Calu3 (cell line): ENCODE data around the gene GLIPR2. TPM values are rescaled to one million over a fixed set of nuclear protein-coding genes. Genes with fewer than 3 reads are reported as not detected.
"Not testable (repeated sequence)": the region's sequence is repeated elsewhere in the genome, so short reads cannot be mapped to it uniquely, and the experiment has no call there.

Source experiments
- Bru-seq: library from RNA; stranded (reverse); fragments of 400-500 nt; gene quantifications from one replicate; lab custom pipeline; 2021; lab: Mats Ljungman, UMichigan
- BruChase-seq, 2 experiments: library from RNA; stranded (reverse); fragments of 400-500 nt; gene quantifications; one replicate each; lab custom pipeline; 2021; lab: Mats Ljungman, UMichigan
- BruUV-seq: library from RNA; stranded (reverse); fragments of 400-500 nt; replicated peaks from 2 replicates; lab custom pipeline; 2021; lab: Mats Ljungman, UMichigan
- CTCF ChIA-PET: fragments of 300-600 bp; sonication (Branson Sonifier 250); formaldehyde crosslinking; loops from one replicate; lab custom pipeline; 2022; ENCODE audit warnings: antibody characterized with exemption; lab: Charles Lee
- DNase-seq: peaks from one replicate; pipeline ENCODE4 v3.0.0; 2022
- H3K27ac Mint-ChIP-seq: one replicate; pipeline ENCODE4 v1.8.0; 2022; ENCODE audit warnings: mixed read lengths; ENCODE audit not compliant: unreplicated experiment
- H3K27me3 Mint-ChIP-seq: one replicate; pipeline ENCODE4 v1.8.0; 2022; ENCODE audit warnings: mixed read lengths; ENCODE audit not compliant: unreplicated experiment
- H3K36me3 Mint-ChIP-seq: one replicate; pipeline ENCODE4 v1.8.0; 2022; ENCODE audit warnings: mild to moderate bottlenecking, moderate library complexity, mixed read lengths; ENCODE audit not compliant: insufficient read depth, unreplicated experiment
- H3K4me1 Mint-ChIP-seq: one replicate; pipeline ENCODE4 v1.8.0; 2022; ENCODE audit warnings: mild to moderate bottlenecking, low read depth, mixed read lengths; ENCODE audit not compliant: unreplicated experiment
- H3K4me3 Mint-ChIP-seq: one replicate; pipeline ENCODE4 v1.8.0; 2022; ENCODE audit warnings: mild to moderate bottlenecking, low read depth, moderate library complexity, mixed read lengths; ENCODE audit not compliant: unreplicated experiment
- H3K9me3 Mint-ChIP-seq: one replicate; pipeline ENCODE4 v1.8.0; 2022; ENCODE audit warnings: low read depth, mixed read lengths; ENCODE audit not compliant: unreplicated experiment
- intact Hi-C: fragments of 100-400 bp; cut with micrococcal nuclease; formaldehyde crosslinking; loops from one replicate; pipeline ENCODE4 v1.10.0; 2022; ENCODE audit not compliant: unreplicated experiment
- long read RNA-seq: library from polyadenylated mRNA; stranded (forward); transcript quantifications from one replicate; pipeline ENCODE4 v2.0.0, GENCODE V29; 2022
- total RNA-seq: library from RNA; stranded (reverse); gene quantifications from 2 replicates; pipeline ENCODE4 v1.2.3, GENCODE V29; 2022
- TF ChIP-seq, protein P1 (sequence below): fragments of 200-600 bp; IDR thresholded peaks from one replicate; pipeline ENCODE4 v1.8.0; 2022; ENCODE audit warnings: antibody characterized with exemption; ENCODE audit not compliant: unreplicated experiment

Gene GLIPR2
- total RNA-seq: 0.19 and 0.24 TPM in 2 replicates
- Bru-seq, nascent RNA: percentile 14 among the genes with signal in this experiment
- BruChase-seq, experiment 1, labeled RNA remaining after a 6-hour chase: percentile 10 among the genes with signal in this experiment
- BruChase-seq, experiment 2, labeled RNA remaining after a 2-hour chase: percentile 11 among the genes with signal in this experiment
- long read RNA-seq, partial matches to known transcripts: 0 of 2 reads
- long read RNA-seq, other reads (novel, unspliced or antisense): 0 of 2 reads

DNA sequence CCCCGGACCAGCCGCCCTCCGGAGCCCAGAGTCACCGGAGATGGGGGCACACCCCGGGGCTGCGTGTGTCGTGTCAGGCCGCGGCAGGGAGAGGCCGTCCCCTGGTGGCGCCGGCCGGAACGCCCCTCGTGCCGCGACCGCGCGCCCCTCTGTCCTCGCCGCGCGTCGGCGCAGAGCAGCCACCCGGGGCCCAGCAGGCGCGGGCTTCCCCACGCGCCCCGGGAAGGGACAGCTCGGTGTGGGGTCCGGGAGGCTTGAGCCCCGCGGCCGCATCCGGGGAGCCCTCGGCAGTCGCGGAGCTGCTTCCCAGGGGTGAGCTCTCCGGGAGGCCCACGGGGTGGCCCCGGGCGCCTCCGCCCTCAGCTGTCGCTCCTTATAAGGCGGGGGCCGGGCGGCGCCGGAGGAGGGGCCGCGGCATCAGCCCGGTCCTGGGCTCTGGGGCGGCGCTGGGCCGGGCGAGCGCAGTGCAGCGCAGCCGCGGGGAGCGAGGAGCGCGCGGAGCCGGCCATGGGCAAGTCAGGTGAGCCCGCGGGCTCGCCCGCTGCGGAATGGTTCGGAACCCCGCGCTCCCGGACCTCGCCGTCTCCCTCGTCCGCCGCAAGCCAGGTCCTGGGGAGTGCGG lies at the start of gene GLIPR2:
TSS of gene GLIPR2 (plus strand) at position 462 of the 622 bp plus-strand sequence. CDS start at position 508, 46 bp downstream.
- peaks cover 6% of the 10 kb centered on the region for H3K36me3 Mint-ChIP-seq
- peaks cover 8% of the 10 kb centered on the region for H3K4me1 Mint-ChIP-seq
- intact Hi-C loops: no loop called here
- BruUV-seq: no TSS peak
- H3K9me3 Mint-ChIP-seq: no peaks in the 10 kb centered on the region
- peaks cover 24% of the 10 kb centered on the region for H3K27me3 Mint-ChIP-seq
- H3K27ac Mint-ChIP-seq: no peak within 1 kb of the TSS
- CTCF ChIA-PET: no interaction called here
- H3K4me3 Mint-ChIP-seq: peak within 1 kb of the TSS; percentile 75
- TF ChIP-seq, protein P1, sequence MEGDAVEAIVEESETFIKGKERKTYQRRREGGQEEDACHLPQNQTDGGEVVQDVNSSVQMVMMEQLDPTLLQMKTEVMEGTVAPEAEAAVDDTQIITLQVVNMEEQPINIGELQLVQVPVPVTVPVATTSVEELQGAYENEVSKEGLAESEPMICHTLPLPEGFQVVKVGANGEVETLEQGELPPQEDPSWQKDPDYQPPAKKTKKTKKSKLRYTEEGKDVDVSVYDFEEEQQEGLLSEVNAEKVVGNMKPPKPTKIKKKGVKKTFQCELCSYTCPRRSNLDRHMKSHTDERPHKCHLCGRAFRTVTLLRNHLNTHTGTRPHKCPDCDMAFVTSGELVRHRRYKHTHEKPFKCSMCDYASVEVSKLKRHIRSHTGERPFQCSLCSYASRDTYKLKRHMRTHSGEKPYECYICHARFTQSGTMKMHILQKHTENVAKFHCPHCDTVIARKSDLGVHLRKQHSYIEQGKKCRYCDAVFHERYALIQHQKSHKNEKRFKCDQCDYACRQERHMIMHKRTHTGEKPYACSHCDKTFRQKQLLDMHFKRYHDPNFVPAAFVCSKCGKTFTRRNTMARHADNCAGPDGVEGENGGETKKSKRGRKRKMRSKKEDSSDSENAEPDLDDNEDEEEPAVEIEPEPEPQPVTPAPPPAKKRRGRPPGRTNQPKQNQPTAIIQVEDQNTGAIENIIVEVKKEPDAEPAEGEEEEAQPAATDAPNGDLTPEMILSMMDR: no peak
- DNase-seq: peak; percentile 23

DNA sequence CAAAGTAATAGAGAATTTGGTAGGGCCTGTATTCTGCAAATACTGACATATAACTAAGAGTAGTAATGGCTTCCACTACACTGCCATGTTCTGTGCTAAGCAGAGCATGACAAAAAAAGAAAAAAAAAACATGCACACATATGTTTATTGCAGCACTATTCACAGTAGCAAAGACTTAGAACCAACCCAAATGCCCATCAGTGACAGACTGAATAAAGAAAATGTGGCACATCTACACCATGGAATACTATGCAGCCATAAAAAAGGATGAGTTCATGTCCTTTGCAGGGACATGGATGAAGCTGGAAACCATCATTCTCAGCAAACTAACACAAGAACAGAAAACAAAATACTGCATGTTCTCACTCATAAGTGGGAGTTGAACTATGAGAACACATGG lies 49.5 kb upstream of the GLIPR2 start:
- CTCF ChIA-PET, BruUV-seq, H3K9me3 Mint-ChIP-seq, H3K4me3 Mint-ChIP-seq, H3K36me3 Mint-ChIP-seq, H3K27me3 Mint-ChIP-seq, intact Hi-C loops, DNase-seq, H3K4me1 Mint-ChIP-seq, H3K27ac Mint-ChIP-seq: not testable (repeated sequence)

GRCh38 chr9:36088020-36088419 lies 48.5 kb upstream of the GLIPR2 start:
- BruUV-seq: no TSS peak
- peaks cover 9% of the 10 kb centered on the region for H3K4me1 Mint-ChIP-seq
- H3K27me3 Mint-ChIP-seq: no peaks in the 10 kb centered on the region
- CTCF ChIA-PET: no interaction called here
- no peak for DNase-seq
- no peaks in the 10 kb centered on the region for H3K36me3 Mint-ChIP-seq
- H3K9me3 Mint-ChIP-seq: no peaks in the 10 kb centered on the region
- intact Hi-C loops: no loop called here
- H3K27ac Mint-ChIP-seq: no peak overlapping the region
- TF ChIP-seq, protein P1: no peak
- no peak overlapping the region for H3K4me3 Mint-ChIP-seq

DNA sequence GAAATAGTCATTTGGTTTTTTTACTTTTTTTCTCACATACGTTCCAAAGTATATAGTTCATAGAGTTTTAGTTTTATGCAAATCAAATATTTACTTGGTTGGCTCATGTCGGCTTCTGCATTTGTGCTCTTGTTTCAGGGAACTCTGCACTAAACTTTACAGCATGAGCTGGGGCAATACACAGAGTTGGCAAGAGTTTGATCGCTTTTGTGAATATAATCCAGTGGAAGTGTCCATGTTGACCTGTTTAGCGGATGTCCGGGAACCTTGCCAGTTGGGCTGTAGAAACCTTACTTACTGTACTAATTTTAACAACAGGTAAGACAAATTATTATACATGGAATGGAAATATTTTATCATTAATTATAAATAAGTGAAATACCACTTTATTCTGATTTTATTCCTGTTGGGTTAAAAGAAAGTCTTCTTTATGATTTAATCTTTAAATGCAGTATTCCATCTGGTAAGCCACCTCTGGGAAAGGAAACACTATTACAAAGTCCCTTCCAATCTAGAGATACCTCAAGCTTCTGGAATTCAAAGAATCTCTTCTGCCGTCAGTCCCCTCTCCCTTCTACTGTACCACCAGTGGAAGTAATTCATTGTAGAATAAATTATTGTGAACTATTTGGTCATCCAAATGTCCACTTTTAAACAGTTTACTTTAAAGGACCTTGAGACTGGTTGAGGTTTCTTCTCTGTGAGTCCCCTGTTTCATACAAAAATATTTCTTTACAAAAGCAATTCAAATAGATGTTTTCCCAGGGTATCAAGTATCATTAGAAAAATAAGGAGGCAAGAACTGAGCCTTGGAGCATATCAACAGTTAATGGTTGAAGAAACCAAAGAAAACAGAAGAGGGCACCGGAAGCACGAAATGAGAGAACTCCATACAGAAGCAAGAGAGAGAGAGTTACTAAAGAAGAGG lies 45.2 kb upstream of the GLIPR2 start:
- DNase-seq: no peak
- H3K27ac Mint-ChIP-seq: peak overlapping the region; percentile 14
- H3K4me1 Mint-ChIP-seq: peaks cover 9% of the 10 kb centered on the region
- TF ChIP-seq, protein P1: no peak
- CTCF ChIA-PET: no interaction called here
- H3K27me3 Mint-ChIP-seq: no peaks in the 10 kb centered on the region
- intact Hi-C loops: no loop called here
- H3K36me3 Mint-ChIP-seq: no peaks in the 10 kb centered on the region
- no TSS peak for BruUV-seq
- no peak overlapping the region for H3K4me3 Mint-ChIP-seq
- H3K9me3 Mint-ChIP-seq: no peaks in the 10 kb centered on the region
